GM12878 (cell line): ENCODE data around the gene ZKSCAN1.

Experiments
- FOS ChIP-seq: IDR thresholded peaks from 3 replicates; pipeline ENCODE4 v1.6.1; 2011; ENCODE audit warnings: borderline replicate concordance; ENCODE audit not compliant: insufficient read length; ENCODE audit errors: extremely low read depth
- POLR2A ChIP-seq: IDR thresholded peaks from 2 replicates; pipeline ENCODE4 v1.6.1; 2011; ENCODE audit warnings: low read depth, mild to moderate bottlenecking, low read length
- RFX5 ChIP-seq: IDR thresholded peaks from 2 replicates; pipeline ENCODE4 v1.6.1; 2011; ENCODE audit warnings: low read depth, low read length, improper control_type of control experiment
- SUZ12 ChIP-seq: fragments of 200-600 bp; sonication (generic); IDR thresholded peaks from one replicate; pipeline ENCODE4 v1.6.1; 2018; ENCODE audit warnings: antibody characterized with exemption, mild to moderate bottlenecking; ENCODE audit not compliant: unreplicated experiment
- TF ChIP-seq, protein P1 (sequence below), 3 experiments: IDR thresholded peaks in 2 of 3; conservative IDR thresholded peaks in 1 of 3; 2 replicates each; pipeline ENCODE4 v1.5.1; 2011; ENCODE audit warnings: low read depth in 3 of 3, low read length in 3 of 3, mild to moderate bottlenecking in 3 of 3, control low read depth in 2 of 3, moderate library complexity in 2 of 3, inconsistent platforms in 1 of 3, mixed read lengths in 1 of 3; ENCODE audit not compliant: control insufficient read depth in 2 of 3, insufficient read depth in 1 of 3; ENCODE audit errors: extremely low read depth in 1 of 3

DNA sequence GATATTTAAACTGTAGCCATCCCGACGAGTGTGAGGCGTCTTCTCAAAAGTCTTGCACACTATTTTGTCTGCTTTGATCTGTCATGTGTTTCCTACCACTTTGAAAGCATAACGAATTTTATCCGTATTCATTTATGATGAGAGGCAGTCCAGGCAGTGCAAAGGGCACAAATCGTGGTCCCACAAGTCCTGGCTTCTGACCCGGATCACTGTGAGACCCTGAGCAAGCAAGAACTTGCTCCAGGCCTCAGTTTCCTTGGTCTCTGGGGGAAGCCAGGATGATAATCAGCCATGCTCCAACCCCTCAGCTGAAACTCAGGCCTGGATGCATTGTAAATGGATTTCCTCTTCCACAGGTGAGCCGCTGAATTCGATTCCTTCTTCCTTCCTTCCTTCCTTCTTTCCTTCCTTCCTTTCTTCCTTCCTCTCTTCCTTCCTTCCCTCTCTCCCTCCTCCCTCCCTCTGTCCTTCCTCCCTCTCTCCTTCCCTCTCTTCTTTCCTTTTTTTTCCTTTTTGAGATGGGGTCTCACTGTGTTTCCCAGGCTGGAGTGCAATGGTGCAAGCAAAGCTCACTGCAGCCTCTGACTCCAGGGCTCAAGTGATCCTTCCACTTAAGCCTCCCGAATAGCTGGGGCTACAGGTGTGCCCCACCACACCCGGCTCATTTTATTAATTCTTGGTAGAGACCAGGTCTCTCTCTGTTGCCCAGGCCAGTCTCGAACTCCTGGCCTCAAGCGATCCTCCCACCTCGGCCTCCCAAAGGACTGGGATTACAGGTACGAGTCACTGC lies 18.4 kb upstream of the ZKSCAN1 start:
- TF ChIP-seq POLR2A (no peak), SUZ12 (no peak), FOS (no peak), RFX5 (no peak)
- TF ChIP-seq, protein P1, sequence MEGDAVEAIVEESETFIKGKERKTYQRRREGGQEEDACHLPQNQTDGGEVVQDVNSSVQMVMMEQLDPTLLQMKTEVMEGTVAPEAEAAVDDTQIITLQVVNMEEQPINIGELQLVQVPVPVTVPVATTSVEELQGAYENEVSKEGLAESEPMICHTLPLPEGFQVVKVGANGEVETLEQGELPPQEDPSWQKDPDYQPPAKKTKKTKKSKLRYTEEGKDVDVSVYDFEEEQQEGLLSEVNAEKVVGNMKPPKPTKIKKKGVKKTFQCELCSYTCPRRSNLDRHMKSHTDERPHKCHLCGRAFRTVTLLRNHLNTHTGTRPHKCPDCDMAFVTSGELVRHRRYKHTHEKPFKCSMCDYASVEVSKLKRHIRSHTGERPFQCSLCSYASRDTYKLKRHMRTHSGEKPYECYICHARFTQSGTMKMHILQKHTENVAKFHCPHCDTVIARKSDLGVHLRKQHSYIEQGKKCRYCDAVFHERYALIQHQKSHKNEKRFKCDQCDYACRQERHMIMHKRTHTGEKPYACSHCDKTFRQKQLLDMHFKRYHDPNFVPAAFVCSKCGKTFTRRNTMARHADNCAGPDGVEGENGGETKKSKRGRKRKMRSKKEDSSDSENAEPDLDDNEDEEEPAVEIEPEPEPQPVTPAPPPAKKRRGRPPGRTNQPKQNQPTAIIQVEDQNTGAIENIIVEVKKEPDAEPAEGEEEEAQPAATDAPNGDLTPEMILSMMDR (IDR thresholded peaks at IDR 0.05 in 2 of 3, conservative IDR thresholded peaks at IDR 0.05 in 1 of 3; ENCODE audit: control insufficient read depth in 2 of 3, extremely low read depth in 1 of 3, insufficient read depth in 1 of 3, low read depth in 3 of 3, low read length in 3 of 3): no peak
